Adrenal gland (tissue), 5 donors: ENCODE data around the gene METTL25B.

ENCODE experiments used
- POLR2A ChIP-seq, 2 donors: fragments of 450-650 bp; IDR thresholded peaks; one replicate each; pipeline ENCODE4 v1.6.1; 2017; ENCODE audit warnings: antibody characterized with exemption in 2 of 2, mild to moderate bottlenecking in 2 of 2, moderate library complexity in 1 of 2
- TF ChIP-seq, protein P1 (sequence below), 6 experiments: fragments of 450-650 bp in 4 of 6; fragments of 200-600 bp in 2 of 6; sonication (generic) in 1 of 6; IDR thresholded peaks; 1 replicate in 5 of 6; 2 replicates in 1 of 6; pipeline versions ENCODE4 v1.5.1 to v1.8.0; 2016 to 2021; ENCODE audit warnings: antibody characterized with exemption in 6 of 6, mild to moderate bottlenecking in 2 of 6, moderate library complexity in 1 of 6
- donor health status: DM: no; HTN: no; CAD: no.

DNA sequence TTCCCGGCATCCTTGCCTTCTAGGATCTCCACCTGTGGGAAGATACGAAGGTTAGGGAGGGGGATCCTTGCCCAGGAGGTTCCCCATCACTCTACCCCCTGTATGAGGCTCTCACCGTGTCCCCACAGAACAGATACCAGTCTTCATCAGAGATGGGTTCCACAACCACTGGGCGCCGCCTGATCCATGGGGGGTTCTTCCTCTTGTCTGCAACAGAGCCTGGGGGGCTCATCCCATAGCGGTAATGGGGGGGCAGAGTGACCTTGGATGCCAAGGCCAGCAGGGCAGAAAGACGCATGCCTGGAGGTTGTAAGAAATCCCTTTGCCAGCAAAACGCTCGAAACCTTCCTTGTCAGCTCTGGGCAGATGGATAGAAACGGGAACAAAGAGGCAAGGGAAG, 10.1 kb downstream of the METTL25B start:
- TF ChIP-seq, protein P1, sequence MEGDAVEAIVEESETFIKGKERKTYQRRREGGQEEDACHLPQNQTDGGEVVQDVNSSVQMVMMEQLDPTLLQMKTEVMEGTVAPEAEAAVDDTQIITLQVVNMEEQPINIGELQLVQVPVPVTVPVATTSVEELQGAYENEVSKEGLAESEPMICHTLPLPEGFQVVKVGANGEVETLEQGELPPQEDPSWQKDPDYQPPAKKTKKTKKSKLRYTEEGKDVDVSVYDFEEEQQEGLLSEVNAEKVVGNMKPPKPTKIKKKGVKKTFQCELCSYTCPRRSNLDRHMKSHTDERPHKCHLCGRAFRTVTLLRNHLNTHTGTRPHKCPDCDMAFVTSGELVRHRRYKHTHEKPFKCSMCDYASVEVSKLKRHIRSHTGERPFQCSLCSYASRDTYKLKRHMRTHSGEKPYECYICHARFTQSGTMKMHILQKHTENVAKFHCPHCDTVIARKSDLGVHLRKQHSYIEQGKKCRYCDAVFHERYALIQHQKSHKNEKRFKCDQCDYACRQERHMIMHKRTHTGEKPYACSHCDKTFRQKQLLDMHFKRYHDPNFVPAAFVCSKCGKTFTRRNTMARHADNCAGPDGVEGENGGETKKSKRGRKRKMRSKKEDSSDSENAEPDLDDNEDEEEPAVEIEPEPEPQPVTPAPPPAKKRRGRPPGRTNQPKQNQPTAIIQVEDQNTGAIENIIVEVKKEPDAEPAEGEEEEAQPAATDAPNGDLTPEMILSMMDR (IDR thresholded peaks at IDR 0.05): no peak
- TF ChIP-seq POLR2A (IDR thresholded peaks at IDR 0.05): no peak
